Ishikawa (cell line): Measurements from ENCODE around the gene GNB5.

Experiments used
- EGR1 ChIP-seq: IDR thresholded peaks from 2 replicates; pipeline ENCODE4 v1.6.1; 2012
- FOXM1 ChIP-seq: IDR thresholded peaks from 2 replicates; pipeline ENCODE4 v1.6.1; 2012; ENCODE audit warnings: low read depth, borderline replicate concordance
- RAD21 ChIP-seq: IDR thresholded peaks from 2 replicates; pipeline ENCODE4 v1.6.1; 2012; ENCODE audit warnings: low read depth
- TAF1 ChIP-seq: IDR thresholded peaks from 2 replicates; pipeline ENCODE4 v1.6.1; 2012; ENCODE audit warnings: low read depth, mild to moderate bottlenecking
- TCF12 ChIP-seq: IDR thresholded peaks from 2 replicates; pipeline ENCODE4 v1.6.1; 2012; ENCODE audit warnings: low read depth
- TEAD4 ChIP-seq: IDR thresholded peaks from 2 replicates; pipeline ENCODE4 v1.6.1; 2012
- TF ChIP-seq, protein P1 (sequence below): IDR thresholded peaks from 2 replicates; pipeline ENCODE4 v1.6.1; 2012
- TF ChIP-seq, protein P2 (sequence below): IDR thresholded peaks from 2 replicates; pipeline ENCODE4 v1.6.1; 2012
- TF ChIP-seq, protein P3 (sequence below): IDR thresholded peaks from 2 replicates; pipeline ENCODE4 v1.6.1; 2012; ENCODE audit warnings: low read depth, mild to moderate bottlenecking

DNA sequence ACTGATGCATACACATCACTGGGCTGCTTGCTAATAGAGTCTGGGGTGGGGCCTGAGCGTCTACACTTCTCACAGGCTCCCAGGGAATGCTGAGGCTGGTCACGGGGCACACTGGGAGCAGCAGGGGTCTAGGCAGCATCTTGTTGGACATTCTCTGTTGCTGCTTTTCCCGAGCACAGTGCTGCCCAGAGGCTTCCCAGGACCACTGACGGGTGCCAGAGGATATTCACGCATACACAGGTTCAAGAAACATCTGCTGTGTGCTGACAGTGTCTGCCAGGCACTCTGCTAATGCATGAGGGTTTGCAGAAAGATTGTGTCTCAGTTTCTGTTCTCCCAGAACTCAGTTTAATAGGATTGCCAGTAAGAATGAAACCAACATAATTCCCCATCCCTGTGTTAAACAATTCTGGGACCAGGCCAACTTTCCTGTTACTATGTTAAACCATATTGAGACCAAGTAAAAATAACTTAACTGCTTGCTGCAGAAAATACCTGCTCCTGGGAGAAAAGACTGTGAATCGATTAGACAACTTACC, 54.7 kb downstream of the GNB5 start:
- TF ChIP-seq, protein P1, sequence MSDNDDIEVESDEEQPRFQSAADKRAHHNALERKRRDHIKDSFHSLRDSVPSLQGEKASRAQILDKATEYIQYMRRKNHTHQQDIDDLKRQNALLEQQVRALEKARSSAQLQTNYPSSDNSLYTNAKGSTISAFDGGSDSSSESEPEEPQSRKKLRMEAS: no peak
- no peak for TF ChIP-seq TEAD4
- no peak for TF ChIP-seq RAD21
- TF ChIP-seq EGR1: no peak
- no peak for TF ChIP-seq FOXM1
- no peak for TF ChIP-seq TAF1
- TF ChIP-seq, protein P2, sequence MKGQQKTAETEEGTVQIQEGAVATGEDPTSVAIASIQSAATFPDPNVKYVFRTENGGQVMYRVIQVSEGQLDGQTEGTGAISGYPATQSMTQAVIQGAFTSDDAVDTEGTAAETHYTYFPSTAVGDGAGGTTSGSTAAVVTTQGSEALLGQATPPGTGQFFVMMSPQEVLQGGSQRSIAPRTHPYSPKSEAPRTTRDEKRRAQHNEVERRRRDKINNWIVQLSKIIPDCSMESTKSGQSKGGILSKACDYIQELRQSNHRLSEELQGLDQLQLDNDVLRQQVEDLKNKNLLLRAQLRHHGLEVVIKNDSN: no peak
- TF ChIP-seq, protein P3, sequence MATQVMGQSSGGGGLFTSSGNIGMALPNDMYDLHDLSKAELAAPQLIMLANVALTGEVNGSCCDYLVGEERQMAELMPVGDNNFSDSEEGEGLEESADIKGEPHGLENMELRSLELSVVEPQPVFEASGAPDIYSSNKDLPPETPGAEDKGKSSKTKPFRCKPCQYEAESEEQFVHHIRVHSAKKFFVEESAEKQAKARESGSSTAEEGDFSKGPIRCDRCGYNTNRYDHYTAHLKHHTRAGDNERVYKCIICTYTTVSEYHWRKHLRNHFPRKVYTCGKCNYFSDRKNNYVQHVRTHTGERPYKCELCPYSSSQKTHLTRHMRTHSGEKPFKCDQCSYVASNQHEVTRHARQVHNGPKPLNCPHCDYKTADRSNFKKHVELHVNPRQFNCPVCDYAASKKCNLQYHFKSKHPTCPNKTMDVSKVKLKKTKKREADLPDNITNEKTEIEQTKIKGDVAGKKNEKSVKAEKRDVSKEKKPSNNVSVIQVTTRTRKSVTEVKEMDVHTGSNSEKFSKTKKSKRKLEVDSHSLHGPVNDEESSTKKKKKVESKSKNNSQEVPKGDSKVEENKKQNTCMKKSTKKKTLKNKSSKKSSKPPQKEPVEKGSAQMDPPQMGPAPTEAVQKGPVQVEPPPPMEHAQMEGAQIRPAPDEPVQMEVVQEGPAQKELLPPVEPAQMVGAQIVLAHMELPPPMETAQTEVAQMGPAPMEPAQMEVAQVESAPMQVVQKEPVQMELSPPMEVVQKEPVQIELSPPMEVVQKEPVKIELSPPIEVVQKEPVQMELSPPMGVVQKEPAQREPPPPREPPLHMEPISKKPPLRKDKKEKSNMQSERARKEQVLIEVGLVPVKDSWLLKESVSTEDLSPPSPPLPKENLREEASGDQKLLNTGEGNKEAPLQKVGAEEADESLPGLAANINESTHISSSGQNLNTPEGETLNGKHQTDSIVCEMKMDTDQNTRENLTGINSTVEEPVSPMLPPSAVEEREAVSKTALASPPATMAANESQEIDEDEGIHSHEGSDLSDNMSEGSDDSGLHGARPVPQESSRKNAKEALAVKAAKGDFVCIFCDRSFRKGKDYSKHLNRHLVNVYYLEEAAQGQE: no peak
- TF ChIP-seq TCF12: no peak
